Keratinocyte (primary cell): ENCODE measurements around the gene BCL2.

Experiments
- CTCF ChIP-seq, 3 experiments: IDR thresholded peaks in 1 of 3; conservative IDR thresholded peaks in 1 of 3; optimal IDR thresholded peaks in 1 of 3; 2 replicates in 2 of 3; 3 replicates in 1 of 3; pipeline versions ENCODE3 to v1.5.1; 2011; ENCODE audit warnings: low read length in 3 of 3, mild to moderate bottlenecking in 3 of 3, moderate library complexity in 2 of 3, control low read depth in 1 of 3, inconsistent platforms in 1 of 3; ENCODE audit not compliant: insufficient read depth in 2 of 3; ENCODE audit errors: extremely low read depth in 1 of 3
- EZH2 ChIP-seq: IDR thresholded peaks from one replicate; pipeline ENCODE4 v1.6.1; 2012; ENCODE audit warnings: inconsistent platforms, mild to moderate bottlenecking, low read length, moderate library complexity

GRCh38 chr18:63106727-63107126, 212.8 kb downstream of the BCL2 start:
- TF ChIP-seq CTCF (optimal IDR thresholded peaks at IDR 0.05 in 1 of 3, IDR thresholded peaks at IDR 0.05 in 1 of 3, conservative IDR thresholded peaks at IDR 0.05 in 1 of 3; ENCODE audit: extremely low read depth in 1 of 3, insufficient read depth in 2 of 3, low read length in 3 of 3), result no peak
- no peak for TF ChIP-seq EZH2
